Iris pigment epithelial cell (primary cell): Measurements from ENCODE around the gene DEGS2.

ENCODE experiments used
- DNase-seq: peaks from one replicate; pipeline ENCODE4 v3.0.0-alpha.2; 2011; ENCODE audit warnings: low read depth

Gene DEGS2

GRCh38 chr14:100148837-100149731 lies 10.4 kb downstream of the DEGS2 start:
- DNase-seq = no peak

DNA sequence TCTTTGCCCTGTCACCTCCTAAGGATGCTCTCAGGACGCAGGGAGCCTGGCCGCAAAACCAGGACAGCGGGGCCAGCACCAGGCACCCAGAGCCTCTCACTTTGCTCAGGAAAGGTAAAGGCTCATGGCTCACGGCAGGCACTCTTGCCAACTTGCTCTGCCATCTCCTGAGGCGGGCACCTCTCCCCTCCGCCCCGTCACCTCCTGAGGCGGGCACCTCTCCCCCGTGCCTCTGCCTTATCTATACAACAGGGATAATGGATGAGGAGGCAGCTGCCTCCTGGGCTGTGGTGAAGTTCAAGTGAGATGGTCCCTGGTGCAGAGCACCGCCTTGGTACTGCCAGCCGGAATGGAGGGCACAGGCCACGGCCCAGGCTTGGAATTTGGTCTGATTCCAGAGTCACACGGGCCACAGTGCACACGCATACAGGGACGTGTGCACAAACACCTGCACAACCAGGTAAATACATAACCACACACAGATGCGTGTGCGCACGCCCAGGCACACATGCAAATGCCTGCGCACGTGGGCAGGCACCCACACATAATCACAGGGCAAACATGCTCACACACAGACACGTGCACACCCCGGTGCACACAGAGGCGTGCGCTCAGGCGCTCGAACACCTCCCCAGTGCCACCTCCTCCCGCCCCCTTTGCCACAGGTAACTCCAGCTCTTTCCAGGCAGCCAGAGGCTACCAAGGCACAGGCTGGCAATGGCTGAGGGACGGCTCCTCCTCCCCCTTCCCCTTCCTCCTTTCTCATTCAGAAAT lies 11.6 kb downstream of the DEGS2 start:
- DNase-seq = no peak

- no peak for DNase-seq
Measured at GRCh38 chr14:100147181-100147631, 12.2 kb downstream of the DEGS2 start.

DNA sequence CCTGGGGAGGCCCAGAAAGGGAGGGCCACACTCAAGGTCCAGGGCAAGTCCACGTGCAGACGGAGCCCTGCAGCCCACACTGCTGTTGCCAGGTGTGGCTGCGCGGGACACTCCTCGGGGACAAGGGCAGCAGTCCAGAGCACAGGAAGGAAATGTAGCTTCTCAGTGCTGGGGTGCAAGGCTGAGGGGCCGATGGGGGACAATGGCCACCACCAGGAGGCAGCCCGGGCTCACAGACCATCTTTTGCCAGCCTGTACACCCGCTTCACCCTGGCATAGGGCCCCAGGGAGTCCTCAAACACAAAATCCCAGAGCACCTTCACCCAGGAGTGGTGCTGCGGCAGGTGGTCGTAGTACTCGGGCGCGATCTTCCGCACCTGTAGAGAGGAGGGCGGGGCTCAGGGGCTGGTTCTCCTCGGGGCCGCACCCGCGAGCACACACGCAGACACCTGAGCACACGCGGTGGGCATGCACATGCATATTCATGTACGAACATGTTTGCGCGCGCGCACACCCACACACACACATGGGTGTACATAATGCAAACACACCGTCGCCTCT lies 12.8 kb downstream of the DEGS2 start:
- no peak for DNase-seq

GRCh38 chr14:100145682-100146464 lies 13.6 kb downstream of the DEGS2 start:
- DNase-seq = no peak

GRCh38 chr14:100144996-100145646 lies 14.3 kb downstream of the DEGS2 start:
- no peak for DNase-seq

- no peak for DNase-seq
Measured at GRCh38 chr14:100144645-100144995, 14.8 kb downstream of the DEGS2 start.

DNA sequence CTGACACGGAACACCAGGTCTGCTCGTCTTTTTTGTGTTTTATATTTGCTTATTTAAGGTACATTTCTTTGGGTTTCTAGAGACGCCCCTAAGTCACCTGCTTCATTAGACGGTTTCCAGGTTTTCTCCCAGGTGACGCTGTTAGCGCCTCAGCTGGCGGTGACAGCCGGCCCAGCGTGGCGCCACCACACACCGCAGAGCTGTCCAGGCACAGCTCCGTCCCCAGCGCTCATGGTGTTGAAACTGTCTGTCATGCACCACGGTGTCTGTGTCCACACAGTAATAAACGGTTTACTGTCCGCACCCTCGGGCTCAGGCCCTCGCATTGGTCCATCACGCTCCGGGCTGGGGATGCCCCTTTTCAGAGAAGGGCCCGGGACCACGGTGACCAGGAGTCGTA lies 15.5 kb downstream of the DEGS2 start:
- DNase-seq = no peak

DNA sequence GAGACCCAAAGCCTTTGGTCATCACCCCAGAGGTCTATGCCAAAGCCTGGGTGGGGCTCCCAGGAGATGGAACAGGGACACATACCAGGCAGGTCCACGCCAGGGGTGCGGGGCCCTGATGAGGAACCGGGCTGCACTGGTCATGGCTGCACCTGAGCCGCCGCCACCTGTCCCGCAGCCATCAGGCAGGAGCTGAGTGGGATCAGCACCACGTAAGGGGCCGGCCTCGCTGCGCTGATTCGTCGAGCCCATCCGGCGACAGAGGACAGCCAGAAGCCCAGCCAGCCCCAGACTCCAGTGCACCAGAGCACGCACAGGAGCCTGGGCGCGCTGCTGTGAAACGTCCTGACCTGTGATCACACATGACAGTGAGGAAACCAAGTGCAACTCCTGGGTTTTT lies 15.9 kb downstream of the DEGS2 start:
- DNase-seq = no peak

GRCh38 chr14:100142073-100143040 lies 17.1 kb downstream of the DEGS2 start:
- DNase-seq = no peak

DNA sequence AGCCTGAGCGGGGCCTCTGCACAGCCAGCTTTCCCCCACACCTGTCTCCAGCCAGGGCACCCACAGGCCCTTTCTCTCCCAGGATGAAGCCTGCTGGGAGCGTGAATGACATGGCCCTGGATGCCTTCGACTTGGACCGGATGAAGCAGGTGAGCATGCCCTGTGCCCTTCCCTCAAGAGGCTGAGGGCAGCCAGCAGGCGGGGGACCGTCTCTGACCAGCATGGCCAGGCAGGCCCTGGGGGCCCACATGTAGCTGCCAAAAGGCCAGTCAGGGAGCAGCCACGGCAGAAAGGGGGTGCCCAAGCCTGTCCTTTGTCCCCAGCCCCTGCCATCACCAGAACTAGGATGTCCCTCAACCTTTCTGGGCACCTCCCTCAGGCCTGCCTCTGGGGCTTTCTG lies 18.3 kb downstream of the DEGS2 start:
- DNase-seq = no peak

GRCh38 chr14:100140452-100141078 lies 18.9 kb downstream of the DEGS2 start:
- DNase-seq = peak; percentile 35

DNA sequence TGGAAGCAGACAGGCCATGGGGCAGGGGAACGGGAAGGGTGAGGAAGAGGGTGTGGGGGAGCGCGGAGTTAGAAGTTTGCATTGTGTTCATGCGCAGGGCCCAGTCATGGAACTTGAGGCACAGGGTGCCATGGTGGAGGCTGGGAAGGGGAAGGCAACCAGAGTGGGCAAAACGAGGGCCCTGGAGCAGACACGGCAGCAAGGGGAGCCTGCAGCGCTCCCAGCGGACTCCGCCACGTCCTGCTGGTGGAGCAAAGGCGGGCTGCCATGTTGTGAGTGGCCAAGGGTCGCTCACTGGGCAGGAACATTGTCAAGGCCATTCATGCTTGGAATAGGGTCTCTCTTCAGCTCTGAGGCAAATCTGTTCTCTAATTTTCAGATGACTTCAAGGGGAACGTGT lies 20.5 kb downstream of the DEGS2 start:
- no peak for DNase-seq

DNA sequence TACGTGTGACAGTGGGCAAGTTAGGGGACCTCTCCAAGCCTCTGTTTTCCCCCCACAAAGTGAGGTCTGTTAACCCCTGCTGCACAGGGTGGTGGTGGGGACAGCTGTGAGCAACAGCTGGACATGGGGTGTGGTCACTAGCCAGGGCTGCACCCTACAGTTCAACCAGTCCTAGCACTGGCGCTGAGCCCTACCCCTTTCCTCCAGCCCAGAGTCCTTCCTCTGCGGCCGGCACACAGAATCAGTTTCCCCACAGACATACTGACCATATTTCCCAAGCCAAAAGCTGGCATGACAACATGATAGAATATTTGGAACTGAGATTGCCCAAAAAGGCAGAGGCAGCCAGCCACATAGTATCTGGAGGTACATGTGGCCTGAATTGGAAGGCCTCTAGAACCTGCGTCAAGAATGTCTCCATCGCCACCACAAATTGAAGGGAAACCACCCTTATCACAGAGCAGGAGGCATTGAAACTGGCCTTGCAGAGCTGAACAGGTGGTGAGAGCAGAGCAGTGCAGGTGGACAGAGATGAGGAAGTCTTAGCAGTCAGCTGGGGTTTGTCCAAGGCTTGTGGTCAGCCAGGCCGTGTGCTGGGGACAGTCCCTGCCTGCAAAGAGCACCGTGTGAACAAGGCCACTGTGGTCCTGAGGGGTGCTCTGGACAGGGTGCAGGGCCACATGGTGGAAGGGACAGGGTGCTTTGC lies 21.2 kb downstream of the DEGS2 start:
- DNase-seq = no peak

DNA sequence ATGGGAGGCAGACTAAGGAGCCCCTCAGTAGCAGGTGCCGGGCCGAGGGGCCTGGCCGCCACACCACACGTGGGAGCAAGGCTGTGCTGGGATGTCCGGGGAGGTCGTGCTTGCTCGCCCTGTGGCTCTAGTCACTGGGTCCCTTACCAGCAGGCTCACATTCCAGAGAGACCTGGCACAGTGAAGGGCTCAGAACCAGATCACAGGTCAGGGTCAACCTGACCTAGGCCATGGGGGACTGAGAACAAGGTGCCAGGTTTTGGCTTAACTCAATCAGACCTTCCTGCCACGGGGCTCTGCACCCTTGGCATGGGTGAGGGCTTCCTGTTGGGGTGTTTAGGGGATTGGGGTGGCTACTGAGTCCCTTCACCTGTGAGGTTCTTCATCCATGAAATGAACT lies 22.3 kb downstream of the DEGS2 start:
- DNase-seq = no peak

DNA sequence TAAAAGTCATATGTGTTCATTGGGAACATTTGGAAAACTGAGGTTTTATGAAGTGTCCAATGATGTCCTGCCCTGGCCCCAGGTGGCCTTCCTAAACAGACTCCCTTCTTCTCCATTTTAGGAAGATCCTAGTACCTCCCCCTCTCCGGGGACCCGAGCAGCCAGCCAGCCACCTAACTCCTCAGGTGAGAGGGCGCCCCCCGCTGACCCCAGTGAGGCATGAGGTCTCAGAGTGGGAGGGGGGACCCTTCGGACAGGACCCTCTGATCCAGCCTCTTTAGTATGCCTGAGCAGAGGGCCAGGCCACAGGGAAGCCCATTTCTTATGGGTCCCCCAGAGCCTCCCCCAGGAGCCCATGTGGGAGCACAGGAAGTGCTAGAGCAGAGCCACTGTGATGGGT lies 23.7 kb downstream of the DEGS2 start:
- DNase-seq = no peak

DNA sequence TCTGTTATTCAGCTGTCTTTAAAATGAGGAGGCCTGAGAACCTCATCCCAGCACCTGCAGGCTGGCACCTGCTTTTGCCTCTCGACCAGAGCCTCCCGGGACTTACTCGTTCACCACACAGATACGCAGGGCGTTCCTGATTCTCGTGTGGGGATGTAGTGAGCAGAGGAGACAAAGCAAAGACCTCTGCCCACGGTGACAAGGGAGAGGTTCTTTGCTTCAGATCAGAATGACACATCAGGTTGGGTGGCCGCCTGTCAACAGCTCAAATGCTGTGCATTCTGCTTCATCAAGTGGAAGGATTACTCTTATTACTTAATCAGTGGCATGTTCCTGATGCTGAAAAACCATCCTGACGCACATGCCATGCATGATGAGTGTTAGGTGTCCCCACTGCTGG lies 24.4 kb downstream of the DEGS2 start:
- DNase-seq = no peak

DNA sequence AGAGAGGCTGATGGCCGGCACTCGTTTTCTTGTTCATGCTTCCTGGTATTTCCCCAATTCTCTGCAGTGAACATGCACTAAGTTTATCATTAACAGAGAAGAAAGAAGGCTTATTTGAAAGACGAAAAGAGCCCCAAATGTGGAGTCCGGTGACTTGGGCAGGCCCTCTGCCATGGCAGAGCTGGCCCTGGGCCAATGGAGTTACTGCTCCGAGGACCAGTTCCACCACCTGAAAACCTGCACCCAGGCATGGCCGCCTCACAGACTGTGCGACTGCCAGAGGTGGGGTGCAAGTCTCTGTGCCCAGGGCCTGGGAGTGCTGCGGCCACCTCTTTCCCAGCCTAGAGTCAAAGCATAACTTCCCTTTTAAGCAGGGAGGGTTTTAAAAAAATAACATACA lies 24.9 kb downstream of the DEGS2 start:
- no peak for DNase-seq

GRCh38 chr14:100132903-100133510 lies 26.4 kb downstream of the DEGS2 start:
- no peak for DNase-seq
